Skin of body (tissue), 2 donors: ENCODE measurements around the gene TLE4. TPM values are rescaled to one million over a fixed set of nuclear protein-coding genes. Genes with fewer than 3 reads are reported as not detected.

Source experiments
- DNase-seq: peaks from one replicate; lab custom pipeline; 2025; lab: John Stamatoyannopoulos, UW
- total RNA-seq: library from RNA; depleted of rRNA; stranded (reverse); fragments of >200 nt; gene quantifications from one replicate; pipeline ENCODE4 v1.2.3, GENCODE V29; 2014

TLE4 gene
- total RNA-seq, 1 donor from 2014 or later: 21.0 TPM

DNA sequence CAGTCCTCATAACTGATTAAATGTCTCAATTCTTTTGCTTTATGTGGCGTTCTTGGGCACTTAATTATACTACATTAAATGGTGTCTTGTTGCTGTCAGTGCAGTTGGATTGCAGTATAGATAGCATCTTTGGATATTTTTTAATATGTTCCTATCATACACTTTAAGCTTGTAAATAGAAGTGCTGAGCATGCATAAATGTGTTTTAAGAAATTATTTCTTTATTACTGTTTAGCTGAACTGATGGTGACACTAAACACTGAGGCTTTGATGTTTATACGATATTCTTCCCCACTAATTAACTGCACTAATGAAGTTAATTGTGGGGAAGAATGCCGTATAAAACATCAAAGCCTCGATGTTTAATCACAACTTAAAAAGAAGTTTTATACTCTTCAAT lies 116.6 kb downstream of the TLE4 start:
- no peak for DNase-seq

DNA sequence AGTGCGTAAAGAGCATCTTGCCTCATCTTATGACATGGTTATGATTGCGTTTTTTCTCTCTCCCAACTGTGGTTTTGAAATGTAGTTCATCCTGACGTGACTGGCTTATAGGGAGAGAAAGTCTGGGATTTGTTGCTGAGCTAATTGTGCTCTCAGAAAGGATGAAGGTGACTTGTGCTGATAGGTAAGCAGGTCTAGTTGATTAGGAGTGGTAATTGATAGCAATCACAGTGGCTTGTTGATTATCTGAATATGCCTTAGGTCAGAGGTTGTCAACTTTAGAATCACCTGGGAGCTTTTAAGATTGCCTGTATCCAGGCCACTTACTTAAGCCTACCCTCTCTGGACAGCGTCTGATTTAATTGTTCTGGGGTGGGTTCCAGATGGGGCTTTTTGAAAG lies 117.8 kb downstream of the TLE4 start:
- DNase-seq: no peak

DNA sequence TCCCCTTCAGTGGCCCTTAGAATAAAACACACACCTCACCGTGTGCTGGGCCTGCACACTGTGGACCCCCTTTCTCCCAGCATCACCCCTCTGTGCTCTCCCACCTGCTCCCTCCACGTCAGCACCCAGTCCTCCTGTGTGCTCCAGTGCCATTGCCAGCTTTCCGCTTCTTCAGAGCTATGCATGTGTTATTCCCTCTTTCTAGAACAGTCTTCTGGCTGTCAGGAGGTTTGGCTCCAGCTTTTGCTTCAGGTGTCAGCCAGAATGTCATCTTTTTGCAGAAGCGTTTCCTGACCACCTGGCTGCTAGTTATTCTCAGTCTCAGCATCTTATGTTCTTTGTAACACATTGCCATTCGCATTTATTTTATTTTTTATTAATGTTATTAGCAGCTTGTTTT lies 119.7 kb downstream of the TLE4 start:
- DNase-seq: no peak

DNA sequence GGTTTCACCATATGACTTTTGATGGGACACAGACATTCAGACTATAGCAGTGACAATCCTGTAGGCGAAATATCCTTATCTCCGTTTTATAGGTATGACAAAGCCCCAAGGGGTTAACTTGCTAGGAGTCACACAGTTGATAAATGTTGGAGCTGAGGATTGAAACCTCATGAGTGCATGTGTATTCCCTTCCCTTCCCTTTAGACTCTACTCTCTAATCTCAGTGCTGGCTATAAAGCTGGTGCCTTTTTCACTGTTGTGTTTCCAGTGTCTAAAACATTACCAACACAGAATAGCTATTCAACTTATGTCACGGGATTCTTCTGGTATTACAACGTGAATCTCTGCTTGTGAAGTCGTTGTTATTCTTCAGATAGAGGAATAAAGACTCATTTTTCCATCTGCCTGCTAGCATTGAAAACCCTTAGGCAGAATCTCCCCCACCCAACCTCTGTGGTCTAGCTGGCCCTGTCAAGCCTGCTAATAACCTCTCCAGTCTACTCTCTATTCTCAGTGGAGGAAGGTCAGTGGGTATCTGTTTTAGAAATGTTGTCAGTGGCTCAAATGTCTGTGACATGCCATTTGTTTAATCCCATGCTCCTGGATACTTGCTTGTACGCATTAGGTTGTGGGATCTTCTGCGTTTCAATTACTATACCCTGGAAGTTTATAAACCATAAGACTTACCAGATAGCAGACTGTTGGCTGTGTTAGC lies 121.2 kb downstream of the TLE4 start:
- DNase-seq: no peak

DNA sequence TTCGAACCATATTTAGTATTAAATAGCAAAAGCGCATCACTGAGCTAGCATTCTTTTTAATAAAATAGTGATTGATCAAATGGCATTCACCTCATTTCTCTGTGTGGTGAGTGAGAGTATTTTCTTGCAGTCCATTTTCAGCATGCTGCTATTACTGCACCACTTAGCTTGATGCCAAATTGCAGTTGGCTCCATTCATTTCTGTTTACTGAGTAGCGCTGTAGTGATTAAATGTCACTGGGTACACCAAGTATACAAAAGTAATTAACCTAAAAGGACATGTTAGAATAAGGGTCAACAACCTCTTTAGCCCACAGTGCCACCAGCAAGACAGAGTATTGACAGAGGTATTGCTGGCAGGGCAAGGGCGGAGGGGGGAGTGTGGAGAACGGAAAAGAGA lies 122.0 kb downstream of the TLE4 start:
- no peak for DNase-seq

DNA sequence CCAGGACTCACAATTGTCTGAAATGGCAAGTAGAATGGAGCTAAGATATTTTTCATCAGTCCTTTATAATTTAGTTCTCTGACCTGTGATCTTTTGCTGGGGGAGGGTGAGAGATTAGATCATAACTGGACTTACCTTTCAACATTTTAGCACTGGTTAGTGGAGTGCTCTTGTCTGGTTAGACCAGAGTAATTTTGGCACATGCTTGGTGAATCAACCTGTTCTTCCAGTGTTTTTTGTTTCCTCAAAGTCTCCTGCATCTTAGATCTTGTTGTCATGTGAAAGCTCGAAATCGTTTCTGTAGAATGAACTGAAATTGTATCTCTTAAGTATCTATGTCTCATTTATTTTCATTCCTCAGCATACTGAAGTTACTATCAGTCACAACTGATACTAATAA lies 122.4 kb downstream of the TLE4 start:
- DNase-seq: peak; percentile 6

DNA sequence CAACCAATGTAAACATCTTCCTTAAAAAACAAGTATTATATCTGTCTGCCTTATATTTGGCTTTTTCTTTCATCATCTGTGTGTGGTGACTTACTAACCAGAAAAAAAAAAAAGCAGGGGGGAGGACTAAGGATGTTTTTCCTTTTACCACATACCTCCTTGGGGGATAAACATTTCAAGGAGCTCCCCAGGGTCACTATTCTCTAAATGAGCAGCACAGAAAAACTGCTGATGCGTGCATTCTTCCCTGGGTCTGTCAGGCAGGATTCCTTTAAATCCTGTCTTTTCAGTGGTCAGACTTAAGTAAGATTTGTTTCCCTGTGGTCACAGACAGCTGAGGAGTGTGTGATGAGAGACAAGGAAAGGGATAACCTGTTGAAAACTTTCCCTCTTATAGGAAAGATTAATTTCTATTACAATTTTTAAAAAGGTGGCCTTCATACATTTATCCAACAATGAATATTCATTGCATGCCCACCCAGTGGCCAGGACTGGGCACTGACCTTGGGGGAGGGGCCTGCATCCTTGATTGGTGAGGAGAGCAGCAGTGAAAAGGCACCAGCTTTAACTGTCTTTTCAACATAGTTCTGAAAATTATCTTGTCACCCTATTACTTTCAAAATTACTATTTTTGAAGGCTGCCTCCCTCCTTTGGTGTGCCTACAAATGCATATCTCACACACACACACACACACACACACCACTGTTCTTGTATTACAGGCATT lies 123.1 kb downstream of the TLE4 start:
- no peak for DNase-seq

DNA sequence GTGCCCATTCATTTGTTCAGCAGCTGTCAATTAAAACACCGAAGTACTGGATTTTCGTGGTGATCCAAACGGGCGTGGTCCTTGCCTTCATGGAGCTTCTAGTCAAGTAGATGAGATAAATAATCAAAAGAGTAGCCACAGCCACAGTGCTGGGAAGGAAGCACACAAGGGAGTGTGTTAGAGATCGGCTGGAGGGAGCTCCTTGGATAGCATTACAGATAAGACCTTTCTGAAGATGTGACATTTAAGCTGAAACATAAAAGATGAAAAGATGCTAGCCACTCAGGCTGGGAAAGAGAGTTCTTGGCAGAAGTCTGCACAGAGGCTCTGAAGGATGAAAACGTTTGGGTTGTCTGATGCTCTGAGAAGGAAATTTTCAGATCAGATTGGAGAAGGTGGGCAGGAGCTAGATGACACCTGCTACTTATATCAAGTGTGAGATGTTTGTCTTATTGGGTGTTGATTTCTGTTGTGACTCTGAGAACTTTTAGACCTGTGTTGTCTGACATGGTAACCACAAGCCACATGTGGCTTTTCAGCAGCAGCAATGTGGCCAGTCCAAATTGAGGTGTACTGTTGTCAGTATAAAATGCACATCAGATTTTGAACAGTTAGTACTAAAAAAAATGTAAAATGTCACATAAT lies 123.9 kb downstream of the TLE4 start:
- DNase-seq: no peak

DNA sequence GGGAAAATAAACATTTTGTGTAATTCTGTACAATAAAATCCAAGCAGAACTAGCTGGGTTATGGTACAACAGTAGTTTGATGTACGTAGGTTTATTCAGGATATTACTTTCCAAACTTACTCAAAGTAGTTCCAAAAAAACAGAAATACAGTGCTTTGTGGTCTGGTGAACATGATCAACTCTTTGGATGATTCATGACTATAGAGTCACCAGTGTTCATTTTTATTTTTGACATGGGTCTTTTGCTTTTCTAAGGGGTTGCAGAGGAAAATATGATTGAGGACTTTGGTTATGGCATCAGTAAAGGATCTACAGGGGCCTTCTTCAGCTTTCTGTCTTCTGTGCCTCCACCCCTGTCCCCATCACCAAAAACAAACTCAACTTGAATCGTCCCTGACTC lies 127.2 kb downstream of the TLE4 start:
- DNase-seq: no peak

DNA sequence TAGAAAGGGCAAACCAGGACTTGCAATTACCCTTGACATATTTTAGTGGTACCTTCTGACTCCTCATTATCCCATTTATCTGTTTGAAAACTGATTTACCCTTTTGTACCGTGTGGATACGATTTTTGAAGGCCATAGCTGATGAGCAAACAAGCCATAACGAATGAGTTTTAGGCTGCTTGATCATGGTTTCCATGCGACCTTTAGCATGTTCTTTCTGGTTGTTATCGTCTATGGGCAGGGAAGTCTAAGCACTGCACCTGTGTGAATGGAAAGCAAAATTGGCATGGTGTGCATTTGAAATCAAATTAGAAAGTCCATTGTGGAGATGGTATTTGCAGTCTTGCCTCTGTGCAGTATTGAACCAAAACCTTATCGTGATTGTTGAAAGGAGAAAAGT lies 127.7 kb downstream of the TLE4 start:
- no peak for DNase-seq

DNA sequence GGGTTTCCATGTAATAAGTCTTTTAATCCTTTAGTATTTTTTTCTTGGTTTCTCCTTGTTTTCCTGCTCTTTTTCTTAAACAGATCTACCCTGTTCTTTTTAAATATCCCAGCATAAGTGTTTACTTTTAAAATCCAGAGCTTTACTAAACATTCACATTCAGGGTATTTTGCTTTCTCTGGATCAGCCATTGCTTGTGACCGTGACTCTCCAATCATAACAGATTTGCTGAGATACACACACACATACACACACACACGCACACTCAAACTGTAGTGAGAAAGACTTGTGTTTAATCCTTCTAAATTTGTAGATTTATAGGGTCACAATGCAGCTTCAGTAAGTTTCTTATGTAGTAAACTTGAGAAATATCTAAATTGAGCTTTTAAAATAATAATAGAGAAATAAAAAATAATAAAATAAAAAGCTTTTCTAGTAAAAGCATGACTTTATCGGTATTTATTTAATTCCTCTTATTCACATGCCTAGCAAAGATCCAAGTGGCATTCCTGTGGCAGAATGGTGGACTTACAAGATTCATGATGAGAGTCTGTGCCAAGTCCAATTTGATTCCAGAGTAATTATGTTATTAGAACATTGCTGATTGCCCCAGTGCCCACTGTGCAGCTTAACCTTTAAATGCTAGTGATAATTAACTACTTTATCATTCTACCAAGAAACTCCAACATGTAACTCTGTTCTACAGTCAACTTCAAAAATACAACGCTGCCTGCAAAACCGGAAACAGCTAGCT lies 129.0 kb downstream of the TLE4 start:
- DNase-seq: no peak

DNA sequence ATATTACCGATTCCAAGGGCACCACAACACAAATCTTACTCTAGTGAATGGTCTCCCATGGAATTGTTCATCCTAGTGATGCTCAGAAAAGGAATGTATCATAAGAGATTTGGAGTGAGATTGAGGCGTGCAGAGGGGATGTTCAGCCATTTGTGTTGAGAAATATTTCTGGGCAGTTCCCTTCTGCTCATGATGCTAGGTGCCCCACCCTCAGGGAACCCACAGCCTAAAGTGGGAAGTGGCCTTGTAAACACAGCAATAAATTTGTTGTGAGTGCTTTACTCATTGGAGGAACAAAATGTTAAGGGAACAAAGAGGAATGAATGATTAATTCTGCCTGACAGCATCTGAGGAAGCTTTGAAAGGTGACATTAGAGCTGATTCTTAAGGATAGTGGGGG lies 129.9 kb downstream of the TLE4 start:
- no peak for DNase-seq

DNA sequence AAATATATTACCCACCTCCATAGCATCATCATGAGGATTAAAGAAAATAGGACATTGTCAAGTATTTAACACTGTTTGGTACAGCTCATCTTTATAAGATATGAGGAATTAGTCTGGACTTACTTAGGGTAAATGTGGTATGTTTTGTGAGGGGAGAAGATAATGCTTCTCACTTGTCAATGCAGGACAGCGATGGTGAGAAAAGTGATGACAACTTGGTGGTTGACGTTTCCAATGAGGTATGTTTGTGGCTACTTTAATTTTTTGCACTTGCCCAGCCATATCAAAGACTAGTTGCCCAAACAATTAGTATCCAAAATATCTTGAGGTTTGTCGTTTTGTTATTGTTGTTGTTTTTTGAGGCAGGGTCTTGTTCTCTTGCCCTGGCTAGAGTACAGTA lies 133.9 kb downstream of the TLE4 start:
- no peak for DNase-seq

DNA sequence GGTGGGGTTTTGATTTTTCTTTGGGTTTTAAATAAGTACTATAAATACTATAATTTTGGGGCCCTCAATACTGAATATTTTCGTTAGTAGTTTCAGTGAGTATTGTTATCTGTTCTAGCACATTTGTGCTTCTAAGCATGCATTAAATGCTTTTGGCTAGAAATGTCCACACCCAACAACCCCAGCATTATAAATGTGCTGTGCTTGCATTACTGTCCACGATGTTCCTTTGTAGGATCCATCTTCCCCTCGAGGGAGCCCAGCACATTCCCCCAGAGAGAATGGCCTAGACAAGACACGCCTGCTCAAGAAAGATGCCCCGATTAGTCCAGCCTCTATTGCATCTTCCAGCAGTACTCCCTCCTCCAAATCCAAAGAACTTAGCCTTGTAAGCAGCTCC lies 134.7 kb downstream of the TLE4 start:
- no peak for DNase-seq

DNA sequence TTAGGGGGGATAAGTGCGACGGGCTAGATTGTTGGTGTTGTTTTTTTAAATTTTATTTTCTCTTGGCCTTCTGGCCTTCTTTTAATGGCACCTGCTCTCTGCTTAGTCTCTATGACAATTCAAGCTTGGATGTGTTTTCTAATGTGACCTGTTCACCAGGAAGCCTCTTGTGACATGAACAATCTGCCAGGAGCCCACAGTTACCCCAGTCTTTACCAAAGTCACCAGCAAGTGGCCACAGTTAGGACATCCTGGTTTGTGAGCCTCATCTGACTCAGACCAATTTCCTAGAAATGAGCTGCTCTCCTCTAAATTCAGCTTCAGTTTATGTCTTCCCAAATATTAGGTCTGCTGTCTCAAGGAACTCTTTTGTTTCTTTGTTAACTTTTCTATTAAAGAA lies 135.8 kb downstream of the TLE4 start:
- DNase-seq: no peak

DNA sequence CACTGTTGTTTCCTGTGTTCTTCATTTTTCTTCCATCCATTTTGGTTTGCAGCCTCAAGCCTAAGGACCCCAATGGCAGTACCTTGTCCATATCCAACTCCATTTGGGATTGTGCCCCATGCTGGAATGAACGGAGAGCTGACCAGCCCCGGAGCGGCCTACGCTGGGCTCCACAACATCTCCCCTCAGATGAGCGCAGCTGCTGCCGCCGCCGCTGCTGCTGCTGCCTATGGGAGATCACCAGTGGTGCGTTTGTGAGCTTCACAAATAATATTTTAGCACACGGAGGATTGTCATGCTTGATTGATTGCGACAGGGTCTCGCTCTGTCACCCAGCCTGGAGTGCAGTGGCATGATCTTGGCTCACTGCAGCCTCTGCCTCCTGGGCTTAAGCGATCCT lies 136.8 kb downstream of the TLE4 start:
- DNase-seq: no peak

DNA sequence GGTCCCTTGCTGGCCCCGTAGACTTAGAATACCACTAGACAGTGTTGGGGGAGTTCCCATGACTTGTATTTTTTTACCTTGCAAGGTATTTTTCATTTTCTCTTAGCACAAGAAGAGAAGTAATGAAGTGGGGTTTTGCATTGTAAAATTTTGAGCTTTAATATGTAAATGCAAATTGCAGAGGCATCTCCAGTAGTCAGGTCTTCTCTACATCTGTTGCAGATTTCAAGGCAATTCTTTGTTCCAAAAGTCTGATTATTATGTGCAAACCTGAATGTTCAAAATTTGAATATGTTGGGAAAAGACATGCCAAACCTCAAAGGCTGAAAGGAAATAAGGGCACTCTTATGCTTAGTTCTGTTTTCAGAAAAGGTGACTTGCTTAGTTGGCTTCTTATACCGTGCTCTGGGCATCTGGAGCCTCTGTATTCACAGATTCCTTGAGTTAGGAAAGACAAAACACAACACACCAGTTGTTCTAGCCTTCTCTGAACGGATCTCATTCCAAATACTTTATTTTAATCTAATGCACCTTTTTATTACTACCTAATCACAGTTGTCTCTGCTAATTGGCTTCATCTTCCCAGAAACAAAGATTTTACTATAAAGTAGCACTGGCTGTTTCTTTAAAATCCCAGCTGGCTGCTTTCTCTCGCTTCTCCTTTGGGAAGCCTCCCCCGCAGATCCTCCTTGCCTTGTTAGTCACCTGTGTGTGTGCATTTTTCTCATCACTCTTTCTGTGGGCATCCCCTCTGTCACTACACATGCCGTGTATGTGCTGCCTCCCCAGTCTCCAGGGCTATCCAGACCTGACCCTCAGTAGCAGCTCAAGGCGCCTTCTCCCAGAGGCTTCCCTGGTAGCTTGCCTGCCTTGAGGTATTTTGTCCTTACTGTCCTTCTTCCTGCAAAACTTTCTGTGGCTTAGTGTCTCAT lies 138.2 kb downstream of the TLE4 start:
- no peak for DNase-seq

DNA sequence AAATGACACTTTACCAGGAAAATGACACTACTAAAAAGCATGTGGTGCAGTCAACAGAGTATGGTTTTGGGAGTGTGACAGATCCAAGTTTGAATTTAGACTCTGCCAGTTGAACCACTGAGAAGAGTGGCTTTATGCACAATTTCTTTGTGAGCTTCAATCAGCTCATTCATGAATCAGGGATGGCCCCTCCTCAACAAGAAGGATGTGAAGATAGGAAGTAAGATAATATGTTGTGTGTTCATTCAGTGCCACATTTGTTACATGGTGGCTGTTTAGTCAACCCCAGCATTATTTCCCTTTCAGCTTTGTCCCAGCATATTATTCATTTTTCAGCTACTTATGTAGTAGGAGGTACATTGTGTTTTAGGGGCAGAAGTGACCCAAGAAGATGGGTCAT lies 140.1 kb downstream of the TLE4 start:
- no peak for DNase-seq

DNA sequence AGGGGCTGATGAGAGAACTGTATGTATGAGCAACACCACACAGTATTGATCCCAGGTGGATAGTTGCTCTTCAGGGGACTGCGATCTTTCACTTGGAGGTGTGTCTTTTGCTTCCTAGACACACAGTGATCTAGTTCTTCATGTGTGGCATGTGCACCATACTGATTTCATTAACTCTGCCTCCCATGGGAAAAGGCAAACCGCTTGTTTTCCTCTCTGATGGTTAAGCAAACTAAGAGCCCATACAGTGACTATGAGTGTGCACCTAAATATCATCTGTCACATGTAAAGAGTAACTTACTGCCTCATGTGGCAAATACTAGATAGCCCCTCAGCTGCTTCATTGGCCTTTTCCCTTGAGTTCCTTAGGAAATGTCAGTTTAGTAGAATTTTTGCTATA lies 147.3 kb downstream of the TLE4 start:
- no peak for DNase-seq

DNA sequence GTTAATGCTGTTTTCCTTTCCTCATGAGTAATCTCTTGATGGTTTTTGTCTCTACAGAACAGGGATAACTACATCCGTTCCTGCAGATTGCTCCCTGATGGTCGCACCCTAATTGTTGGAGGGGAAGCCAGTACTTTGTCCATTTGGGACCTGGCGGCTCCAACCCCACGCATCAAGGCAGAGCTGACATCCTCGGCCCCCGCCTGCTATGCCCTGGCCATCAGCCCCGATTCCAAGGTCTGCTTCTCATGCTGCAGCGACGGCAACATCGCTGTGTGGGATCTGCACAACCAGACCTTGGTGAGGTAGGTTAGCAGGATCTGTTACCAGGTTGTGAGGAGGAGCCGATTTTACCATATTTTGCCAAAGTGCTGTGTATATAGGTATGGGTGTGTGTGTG lies 148.2 kb downstream of the TLE4 start:
- DNase-seq: no peak
